Stimulated activated CD4-positive, alpha-beta T cell treated with anti-CD3 and anti-CD28 coated beads, Interleukin-2, amount 100 ng/mL, for 4 hours (primary cell): ENCODE results near the gene POGLUT3.
A peak's percentile ranks its signal among the peaks of the same experiment; 100 is the strongest.

Source experiments
- DNase-seq: peaks from one replicate; pipeline ENCODE4 v3.0.0-alpha.2; 2020; ENCODE audit warnings: low read depth

Gene POGLUT3

DNA sequence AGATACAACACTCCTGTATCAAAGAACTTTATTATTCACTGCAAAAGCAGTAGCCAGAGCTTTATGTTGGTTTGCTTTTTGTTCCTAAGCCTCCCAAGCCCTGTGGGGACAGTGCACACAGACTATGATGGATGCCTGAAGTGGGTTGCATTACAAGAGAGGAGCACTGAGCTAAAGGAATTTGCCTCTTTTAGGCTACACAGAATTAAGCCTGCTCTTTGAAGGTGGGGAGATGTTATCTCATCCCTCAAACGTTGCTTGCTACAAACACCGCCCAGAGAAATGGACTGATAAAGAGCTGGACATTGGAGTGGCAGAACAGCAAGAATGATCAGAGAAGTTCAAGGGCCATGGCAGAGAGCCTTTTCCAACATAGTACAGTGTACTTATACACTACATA is 2.5 kb upstream of the POGLUT3 start:
- DNase-seq, result no peak

DNA sequence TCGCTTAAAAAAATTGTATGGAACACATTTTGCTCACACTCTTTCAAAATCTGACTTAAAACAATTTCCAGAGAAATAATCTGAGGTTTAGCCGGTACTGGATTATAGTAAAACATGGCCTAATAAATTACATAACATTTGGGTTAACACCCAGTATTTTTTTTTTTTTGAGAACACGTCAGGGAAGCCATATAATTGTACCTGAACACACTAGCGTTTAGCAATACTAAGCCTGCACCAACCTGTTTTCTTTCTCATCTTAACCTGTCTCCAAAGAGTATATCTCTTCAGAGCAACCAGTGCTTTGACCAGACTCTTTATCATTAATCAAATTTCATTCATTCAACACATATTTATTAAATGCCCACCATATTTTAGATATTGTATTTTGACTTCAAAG is 2.0 kb upstream of the POGLUT3 start:
- DNase-seq, result no peak

DNA sequence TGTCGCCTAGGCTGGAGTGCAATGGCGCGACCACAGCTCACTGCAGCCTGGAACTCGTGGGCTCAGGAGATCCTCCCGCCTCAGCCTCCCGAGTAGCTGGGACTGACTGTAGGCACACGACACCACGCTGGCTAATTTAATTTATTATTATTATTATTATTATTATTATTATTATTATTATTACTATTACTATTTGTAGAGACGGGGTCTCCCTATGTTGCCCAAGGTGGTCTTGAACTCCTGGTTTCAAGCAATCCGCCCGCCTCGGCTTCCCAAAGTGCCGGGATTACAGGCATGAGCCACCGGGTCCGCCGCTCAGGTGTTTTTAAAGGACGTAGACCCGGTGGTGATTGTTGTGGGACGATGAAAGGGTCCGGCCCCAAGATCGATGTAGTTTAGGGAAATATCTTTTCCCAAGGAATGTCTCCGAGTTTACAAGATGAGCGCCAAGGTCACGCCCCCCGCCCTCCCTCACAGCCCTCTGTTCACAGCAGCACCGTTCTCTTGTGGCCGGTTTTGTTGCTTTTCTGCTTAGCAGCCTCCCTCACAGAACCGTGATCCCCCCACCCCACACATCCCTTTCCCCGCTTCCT is 728 bp upstream of the POGLUT3 start:
- no peak for DNase-seq

DNA sequence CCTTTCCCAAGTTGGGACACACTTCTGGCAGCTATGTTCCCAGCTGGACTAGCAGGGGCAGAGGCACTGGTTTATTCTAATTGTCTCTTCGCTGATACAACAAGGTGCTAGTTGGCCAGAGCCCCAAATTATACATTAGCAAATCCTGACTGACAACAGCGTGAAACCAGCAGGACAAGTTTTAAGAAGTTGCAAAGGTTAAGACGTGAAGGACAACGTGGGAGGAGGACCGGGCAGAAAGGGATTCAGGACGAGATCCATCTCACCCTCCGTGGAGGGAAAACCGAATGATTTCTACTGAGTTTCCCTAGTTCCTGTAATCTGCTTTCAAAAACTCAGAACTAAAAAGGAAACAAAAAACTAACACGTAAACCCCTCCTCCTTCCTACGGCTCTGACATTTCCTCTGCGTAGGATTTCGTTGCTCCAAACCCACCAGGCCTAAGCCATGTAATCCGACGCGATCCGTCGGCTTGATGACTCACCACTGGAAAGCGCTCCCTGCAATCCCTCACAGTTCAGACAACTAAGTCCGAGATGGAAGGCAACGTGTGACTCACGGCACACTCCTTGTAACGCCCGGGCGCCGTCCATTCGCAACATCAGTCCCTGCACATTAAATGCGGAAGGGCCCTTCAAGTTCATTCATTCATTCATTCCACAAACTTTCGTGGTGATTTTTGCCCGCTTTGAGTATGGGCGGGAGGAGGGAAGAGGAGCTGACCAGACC is 703 bp downstream of the POGLUT3 start:
- peak; percentile 53 for DNase-seq

DNA sequence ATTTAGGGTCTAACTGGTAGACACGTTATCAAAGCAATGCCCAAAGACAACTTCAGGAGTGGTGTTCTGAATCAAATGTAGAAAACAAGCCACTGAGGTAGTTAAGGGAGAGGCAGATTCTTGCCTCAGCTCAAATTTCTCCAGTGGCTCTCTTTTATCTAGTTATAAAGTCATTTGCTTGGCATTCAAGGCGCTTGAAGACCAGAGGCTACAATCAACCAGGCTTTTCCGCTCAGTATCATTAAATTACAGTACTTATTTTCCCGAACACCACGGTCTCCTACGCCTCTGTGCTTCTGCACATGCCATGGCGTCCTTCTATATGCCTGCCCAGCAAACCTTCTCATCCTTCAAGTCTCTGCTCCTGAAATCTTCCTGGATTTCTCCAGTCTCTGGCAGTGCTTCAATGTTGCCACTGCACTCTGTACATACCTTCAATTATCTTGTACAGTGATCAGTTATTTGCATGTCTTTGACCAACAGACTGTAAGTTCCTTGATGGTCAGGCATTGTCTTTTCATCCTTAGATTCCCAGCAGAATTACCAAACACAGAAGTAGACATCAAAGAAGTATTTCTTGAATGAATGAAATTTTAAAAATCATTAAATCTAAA is 1.4 kb downstream of the POGLUT3 start:
- no peak for DNase-seq

DNA sequence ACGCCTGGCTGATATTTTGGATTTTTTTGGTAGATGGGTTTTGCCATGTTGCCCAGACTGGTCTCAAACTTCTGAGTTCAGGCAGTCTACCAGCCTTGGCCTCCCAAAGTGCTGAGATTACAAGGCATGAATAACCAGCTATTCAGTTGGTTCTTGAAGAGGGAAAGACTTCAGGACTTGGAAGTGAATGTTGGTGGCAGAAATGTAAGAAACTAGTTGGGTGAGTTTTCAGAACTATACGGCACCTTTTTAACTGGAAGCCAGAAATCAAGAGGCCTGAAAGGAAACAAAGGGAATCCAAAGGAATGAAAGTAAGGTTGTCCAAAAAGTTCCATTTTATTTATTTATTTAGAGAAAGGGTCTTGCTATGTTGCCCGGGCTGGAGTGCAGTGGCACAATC is 2.9 kb downstream of the POGLUT3 start:
- no peak for DNase-seq

DNA sequence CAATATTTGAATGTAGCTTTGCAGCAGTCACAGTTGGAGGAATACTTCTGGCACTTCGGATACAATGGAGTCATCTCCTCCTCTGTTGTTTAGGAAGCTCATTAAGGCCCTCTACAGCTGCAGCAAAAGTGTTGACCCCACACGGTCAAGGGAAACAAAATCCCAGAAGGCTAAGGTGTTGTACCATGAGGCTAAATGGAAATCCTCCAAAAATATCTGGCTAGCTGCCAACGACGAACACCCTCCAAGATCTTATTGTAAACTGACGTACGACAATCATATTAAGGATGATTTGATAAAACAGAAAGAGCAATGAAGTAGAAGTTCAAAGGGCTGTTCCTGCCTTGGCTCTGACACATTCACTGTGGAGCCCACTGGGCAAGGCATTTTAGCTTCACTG is 4.0 kb downstream of the POGLUT3 start:
- no peak for DNase-seq

DNA sequence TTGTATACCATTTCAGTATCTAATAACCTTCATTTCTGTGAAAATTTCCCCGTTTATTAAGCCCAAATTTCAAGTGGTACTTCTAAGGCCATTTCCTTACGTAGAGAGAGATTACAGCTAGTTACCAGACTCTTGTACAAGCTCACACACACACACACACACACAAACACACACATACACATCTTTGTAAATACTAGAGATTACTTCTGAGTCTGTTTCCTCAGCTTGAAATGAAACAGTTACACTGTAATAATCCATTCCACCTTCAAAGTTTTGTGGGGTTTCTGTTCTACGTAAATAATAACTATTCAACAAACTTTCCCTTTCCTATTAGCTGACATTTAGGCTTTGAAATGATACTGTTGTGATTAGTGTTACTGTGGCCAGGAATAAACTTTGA is 6.2 kb downstream of the POGLUT3 start:
- no peak for DNase-seq

DNA sequence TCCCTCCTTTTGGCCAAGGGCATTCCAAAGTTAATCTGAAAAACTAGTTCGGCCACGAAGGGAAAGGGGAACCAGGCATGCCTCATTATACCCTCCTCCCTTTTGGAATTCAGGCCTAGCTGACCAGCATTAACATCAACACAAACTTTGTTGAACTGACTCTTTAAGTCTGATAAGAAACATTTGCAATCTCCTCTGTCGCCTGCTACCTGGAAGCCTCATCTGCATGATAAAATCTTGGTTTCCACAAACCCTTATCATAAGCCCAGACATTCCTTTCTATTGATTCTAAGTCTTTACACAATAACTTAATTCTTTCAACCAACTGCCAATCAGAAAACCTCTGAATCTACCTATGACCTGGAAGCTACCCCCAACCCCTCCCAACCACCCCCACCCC is 11.4 kb downstream of the POGLUT3 start:
- DNase-seq, result no peak

DNA sequence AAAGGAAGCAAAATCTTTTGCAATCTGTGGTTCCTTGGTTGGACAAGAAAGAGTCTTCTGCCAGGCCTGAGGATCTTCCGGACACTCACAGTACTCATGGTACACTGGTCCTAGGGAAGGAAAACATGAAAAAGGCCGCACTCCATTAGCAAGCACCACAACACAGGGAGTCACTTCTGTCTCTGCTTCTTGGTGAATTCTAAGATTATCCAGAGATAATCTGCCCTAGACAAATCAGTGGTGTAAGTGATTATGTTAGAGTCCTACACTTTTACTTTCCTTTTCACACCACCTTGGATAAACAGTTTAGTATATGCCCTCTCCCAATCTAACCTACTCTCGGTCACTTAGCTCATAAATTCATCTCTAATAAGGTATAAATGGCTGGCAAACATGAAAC is 11.9 kb downstream of the POGLUT3 start:
- DNase-seq, result no peak

DNA sequence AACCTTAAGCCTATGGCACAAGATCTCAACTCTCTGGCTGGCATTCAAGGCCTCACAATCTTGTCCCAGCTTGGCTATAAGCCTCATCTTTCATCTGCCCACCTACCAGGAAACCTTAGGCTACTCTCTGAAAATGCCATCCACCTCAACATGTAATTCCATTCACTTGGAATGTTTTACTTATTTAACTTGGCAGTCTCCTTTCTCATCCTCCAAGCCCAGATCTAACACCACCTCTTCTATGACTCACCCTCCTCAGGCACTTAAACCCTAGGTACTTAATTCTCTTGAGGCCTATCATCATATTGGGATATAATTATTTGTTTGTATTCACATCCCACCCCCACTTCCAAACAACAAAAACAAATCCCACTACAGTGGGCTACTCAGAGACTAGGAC is 15.0 kb downstream of the POGLUT3 start:
- DNase-seq, result no peak

DNA sequence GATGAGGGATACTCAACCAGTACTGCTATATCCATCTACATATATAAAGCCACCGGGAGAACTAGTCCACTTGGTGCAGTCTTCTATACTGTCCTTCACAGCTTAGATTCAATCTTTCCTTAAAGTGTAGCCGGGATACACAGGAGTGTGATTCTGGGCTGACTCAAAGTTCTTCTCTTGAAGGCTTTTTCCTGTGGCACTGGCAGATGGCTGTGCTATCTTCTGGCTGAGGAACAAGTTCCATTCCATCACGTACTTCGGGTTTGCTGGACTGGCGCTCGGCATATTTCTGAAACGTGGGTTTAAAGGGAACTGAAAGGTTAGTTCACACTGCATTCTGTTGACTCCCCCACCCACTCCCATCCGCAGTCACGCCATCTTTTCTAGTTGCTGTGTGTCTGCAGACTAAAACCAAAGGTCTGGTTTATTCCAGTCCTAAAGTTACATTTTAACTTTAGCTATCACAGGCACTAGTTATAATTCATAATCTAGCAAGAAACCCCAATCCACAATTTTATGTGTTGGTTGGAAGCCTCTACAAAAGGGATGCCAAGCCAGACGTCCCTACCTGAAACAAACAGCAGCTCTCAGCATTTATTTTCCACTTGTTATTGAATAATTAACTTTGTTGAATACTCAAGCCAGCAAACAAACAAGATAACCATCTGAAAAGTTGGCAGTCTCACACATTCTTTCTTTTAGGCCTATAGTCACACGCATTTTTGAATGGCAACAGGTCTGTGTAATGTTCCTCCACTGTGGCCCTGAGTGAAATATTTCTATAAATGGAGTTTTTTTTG is 23.3 kb downstream of the POGLUT3 start:
- DNase-seq, result no peak

DNA sequence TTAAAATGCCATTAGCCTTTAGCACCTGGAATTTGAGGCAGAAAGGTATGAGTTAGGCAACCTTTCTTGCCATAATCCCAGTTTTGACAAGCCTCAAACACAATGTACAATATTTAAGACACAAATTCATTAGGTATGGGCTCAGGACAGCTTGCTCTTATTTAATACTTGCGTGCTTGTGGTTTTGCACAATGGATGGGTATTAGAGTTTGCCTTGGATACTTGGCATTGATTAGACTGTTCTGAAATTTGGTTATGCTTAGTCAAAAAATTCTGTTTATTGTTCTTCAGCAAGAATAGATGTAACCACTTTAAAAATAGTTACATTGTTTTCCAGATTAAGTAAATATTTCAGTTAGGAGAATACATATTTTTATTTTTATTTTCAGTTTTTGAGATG is 25.5 kb downstream of the POGLUT3 start:
- DNase-seq, result no peak

DNA sequence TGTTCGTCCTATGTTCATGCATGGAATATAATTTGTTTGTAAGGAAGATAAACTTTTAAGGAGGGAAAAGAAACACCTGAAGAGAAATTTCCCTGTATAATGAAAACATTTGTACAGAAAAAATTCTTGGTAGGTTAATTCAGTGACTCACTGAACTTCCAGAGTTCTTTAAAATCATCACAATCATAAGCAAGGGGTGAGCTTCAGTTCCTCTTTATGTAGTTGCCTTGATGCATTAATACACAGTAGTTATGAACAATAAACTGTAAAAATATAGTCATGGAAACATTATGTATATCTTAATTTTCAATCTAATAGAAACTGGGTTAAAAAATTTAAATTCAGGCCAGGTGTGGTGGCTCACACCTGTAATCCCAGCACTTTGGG is 29.7 kb downstream of the POGLUT3 start:
- no peak for DNase-seq

DNA sequence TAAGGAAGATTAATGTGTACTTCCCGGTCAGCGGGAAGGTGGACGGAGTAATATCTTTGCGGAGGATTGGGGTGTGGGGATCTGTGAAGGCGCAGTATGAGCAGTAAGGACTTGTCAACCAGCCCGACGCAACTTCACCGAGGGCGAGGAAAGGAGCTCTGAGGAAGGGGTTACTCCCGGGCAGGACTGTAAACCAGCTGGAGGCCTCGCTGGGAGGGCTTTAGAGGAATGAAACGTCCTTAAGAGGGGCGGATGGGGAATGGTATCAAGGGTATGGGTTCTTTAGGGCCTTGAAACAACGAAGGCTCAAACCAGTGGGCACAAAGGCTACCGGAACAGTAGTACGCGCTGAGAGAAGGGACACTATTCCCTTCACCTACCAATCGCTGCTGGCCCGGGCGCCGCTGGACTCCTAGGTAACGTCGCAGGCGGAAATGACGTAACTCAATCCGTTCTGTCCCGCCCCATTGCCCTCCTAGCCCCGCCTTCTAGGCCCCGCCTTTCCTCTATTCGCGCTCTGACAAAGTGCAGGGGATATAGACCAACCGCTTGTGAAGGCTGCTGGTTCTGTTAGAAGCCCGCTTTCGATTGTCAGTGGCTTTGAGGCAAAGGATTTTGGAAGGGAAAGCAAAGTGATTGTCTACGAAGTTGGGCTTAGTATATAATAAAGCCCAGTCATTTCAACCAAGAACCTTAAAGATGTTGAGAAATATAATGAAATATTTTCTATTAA is 30.9 kb downstream of the POGLUT3 start, which contains the start of gene C11orf65:
TSS of gene C11orf65 (minus strand) at position 439 of the 733 bp plus-strand sequence. CDS start 5,970 bp downstream, outside the sequence.
- peak; percentile 93 for DNase-seq

DNA sequence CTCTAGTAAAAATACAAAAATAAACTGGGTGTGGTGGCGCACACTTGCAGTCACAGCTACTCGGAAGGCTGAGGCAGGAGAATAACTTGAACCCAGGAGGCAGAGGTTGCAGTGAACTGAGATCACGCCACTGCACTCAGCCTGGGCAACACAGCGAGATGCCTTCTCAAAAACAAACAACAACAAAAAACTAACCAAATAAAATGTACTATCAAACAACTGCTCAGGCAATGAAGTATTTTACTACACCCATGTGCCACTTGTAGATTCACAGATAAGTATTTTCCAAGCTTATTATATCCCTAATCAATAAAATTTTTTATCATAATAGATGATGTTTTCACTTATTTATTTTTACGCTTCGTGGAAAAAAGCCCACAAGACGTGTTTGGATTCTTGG is 31.8 kb downstream of the POGLUT3 start:
- DNase-seq, result no peak

DNA sequence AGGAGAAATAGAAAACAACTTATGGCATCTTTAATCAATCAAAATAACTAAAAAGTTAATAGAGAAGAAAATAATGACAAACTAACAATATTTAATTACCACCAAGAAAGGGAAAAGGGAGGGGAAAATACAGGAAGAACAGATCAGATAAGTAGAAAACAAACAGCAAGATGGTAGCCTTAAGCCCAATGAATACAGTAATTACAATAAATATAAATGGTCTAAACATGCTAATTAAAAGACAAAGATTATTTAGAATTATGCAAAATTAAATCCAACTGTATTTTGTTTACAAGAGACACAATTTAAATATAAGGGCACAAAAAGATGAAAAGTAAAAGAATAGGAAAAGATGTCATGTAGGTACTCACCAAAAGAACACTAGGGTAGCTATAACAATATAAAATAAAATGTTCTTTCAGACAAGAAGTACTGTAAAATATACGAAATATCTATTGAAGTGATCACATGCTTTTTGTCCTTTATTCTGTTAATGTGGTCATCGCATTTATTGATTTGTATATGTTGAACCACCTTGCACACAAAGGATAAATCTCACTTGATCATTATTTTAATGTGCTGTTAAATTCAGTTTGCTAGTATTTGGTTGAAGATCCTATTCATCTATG is 44.9 kb downstream of the POGLUT3 start:
- DNase-seq, result no peak
